GM23248 (cell line): Measurements from ENCODE around the gene GNB1.

Experiments
- EZH2 ChIP-seq: fragments of 200-600 bp; sonication (generic); IDR thresholded peaks from 2 replicates; pipeline ENCODE4 v1.6.1; 2018; ENCODE audit warnings: antibody characterized with exemption, mild to moderate bottlenecking; ENCODE audit not compliant: insufficient read depth, poor library complexity, severe bottlenecking
- EZH2phosphoT487 ChIP-seq: fragments of 200-600 bp; sonication (generic); IDR thresholded peaks from 2 replicates; pipeline ENCODE4 v1.6.1; 2018; ENCODE audit warnings: antibody characterized with exemption, moderate library complexity, mild to moderate bottlenecking, low read depth; ENCODE audit not compliant: insufficient read depth

DNA sequence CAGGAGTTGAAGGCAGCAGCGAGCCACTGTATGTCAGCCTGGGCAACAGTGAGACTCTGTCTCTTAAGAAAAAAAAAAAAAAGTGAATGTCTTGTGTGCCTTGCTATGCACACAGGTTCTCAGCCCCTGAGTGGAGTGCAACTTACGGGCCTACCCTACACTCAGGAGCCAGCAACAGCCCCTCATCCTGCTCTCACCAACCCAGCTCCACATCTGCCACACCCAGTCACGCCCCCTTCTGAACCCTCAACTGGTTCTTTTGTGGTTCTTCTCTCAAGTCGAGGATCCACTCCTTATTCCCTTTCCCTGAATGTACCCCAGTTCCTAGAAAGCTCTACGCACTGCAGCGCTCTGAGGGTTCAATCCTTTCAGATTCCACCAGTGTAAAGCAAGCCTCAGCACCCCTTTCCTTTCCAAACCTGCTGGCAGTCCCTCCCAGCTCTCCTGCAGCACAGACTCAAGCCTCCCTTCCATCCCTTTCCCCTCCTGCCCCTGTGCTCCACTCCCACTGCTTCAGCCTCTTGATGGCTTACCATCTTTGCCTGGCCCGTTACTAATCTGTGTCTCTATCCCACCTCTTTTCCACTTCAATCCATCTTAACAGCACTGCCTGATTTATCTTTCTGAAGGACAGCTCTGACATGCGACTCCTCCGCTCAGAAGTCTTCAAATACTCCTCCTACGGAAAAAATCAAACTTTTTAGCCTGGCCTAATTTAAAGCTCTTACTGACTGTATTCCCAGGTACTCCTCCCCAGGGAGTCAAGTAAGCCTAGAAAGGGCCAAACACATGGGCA is 38.1 kb downstream of the GNB1 start:
- TF ChIP-seq EZH2 = no peak
- no peak for TF ChIP-seq EZH2phosphoT487
